Measurements from ENCODE around the gene AMACR. TPM values are rescaled to one million over a fixed set of nuclear protein-coding genes. Genes with fewer than 3 reads are reported as not detected.

Gene AMACR
- total and polyA plus RNA-seq, 2 of the 13 experiments (the other 11 are each of a cell fraction or from before 2014, with no cell fraction given), result 8.9 to 19.7 TPM

DNA sequence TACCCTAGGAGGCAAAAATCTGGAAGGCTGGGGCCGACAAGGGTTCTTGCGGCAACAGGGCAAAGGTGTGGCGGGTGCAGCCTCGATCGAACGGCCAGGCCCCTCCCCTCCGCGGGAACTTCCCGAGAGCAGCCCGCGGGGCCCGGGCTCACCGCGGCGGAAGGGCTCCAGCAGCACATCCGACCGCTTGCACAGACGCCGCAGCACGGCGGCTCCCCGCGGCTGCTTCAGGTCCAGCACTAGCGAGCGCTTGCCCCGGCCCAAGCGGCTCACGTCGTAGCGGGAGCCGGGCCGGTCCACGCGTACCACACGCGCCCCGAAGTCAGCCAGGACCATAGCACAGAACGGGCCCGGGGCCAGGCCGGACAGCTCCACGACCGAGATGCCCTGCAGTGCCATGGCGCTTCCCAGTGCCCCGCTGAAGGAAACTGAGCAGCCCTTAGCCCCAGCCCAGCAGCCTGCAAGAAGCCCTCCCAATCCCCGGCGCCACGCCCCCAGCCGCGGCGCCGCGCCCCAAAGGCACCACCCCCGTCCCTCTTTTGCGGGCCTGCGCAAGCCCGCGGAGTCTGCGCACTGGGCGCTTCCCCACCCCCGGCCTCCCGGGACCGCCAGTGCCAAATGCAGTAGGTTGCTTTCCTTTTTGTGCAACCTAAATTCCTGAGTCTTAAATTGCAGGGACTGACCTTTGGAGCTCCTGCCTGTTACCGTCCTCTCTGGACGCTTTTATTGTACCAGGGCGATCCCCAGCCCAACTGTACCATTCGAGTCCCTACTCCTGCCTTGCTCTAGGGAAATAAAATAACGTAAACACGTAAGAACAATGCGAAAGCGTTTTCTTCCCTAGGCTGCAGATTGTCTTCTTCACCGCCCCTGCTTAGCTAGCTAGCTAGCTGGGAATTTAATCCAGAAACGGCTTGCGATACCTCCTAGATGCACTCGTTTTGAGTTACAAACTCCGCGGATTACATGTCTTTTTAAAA lies at the start of gene AMACR (continued):
- peak; percentile 70 for TF ChIP-seq ZNF883 (CRISPR knock-in tag; IDR thresholded peaks at IDR 0.05; ENCODE audit: not compliant biosample characterization)
- no peak for TF ChIP-seq PRMT3 (CRISPR knock-in tag; IDR thresholded peaks at IDR 0.05; ENCODE audit: borderline replicate concordance, low read depth)
- peak; percentile 26; the same call in 1 of the 2 replicates for TF ChIP-seq SAFB2 (CRISPR knock-in tag; IDR thresholded peaks at IDR 0.05; ENCODE audit: borderline replicate concordance, low read depth)
- no peak for TF ChIP-seq RCOR2 (CRISPR knock-in tag; IDR thresholded peaks at IDR 0.05)
- 0 out of 2 replicates have a peak, but pooled peaks have one; percentile 52 for TF ChIP-seq EED (CRISPR knock-in tag; IDR thresholded peaks at IDR 0.05)
- TF ChIP-seq TOPORS (CRISPR knock-in tag; IDR thresholded peaks at IDR 0.05), result no peak
- no peak for TF ChIP-seq SRSF4 (IDR thresholded peaks at IDR 0.05; ENCODE audit: low read depth, low read length, poor library complexity, severe bottlenecking)
- no peak for TF ChIP-seq SNAPC4 (CRISPR knock-in tag; IDR thresholded peaks at IDR 0.05)
- peak; percentile 96 for TF ChIP-seq ZSCAN21 (CRISPR knock-in tag; IDR thresholded peaks at IDR 0.05; ENCODE audit: borderline replicate concordance)
- no peak for TF ChIP-seq PHF5A (CRISPR knock-in tag; IDR thresholded peaks at IDR 0.05; ENCODE audit: low read depth, unreplicated experiment)
- peak; percentile 98 for TF ChIP-seq HNRNPLL (IDR thresholded peaks at IDR 0.05; ENCODE audit: low read depth, low read length, poor library complexity, severe bottlenecking)
- peak; percentile 77 for TF ChIP-seq KAT8 (CRISPR knock-in tag; IDR thresholded peaks at IDR 0.05)
- TF ChIP-seq TOE1 (CRISPR knock-in tag; IDR thresholded peaks at IDR 0.05), result peak; percentile 75
- no peak for TF ChIP-seq MBNL3 (CRISPR knock-in tag; conservative IDR thresholded peaks at IDR 0.05)
- TF ChIP-seq ZFYVE20 (CRISPR knock-in tag; IDR thresholded peaks at IDR 0.05; ENCODE audit: borderline replicate concordance, low read depth), result 0 out of 2 replicates have a peak, but pooled peaks have one; percentile 68
- TF ChIP-seq, protein P1, sequence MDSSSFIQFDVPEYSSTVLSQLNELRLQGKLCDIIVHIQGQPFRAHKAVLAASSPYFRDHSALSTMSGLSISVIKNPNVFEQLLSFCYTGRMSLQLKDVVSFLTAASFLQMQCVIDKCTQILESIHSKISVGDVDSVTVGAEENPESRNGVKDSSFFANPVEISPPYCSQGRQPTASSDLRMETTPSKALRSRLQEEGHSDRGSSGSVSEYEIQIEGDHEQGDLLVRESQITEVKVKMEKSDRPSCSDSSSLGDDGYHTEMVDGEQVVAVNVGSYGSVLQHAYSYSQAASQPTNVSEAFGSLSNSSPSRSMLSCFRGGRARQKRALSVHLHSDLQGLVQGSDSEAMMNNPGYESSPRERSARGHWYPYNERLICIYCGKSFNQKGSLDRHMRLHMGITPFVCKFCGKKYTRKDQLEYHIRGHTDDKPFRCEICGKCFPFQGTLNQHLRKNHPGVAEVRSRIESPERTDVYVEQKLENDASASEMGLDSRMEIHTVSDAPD (CRISPR knock-in tag; IDR thresholded peaks at IDR 0.05), result no peak
- peak; percentile 80 for TF ChIP-seq ZNF501 (CRISPR knock-in tag; IDR thresholded peaks at IDR 0.05)
- no peak for TF ChIP-seq ZNF432 (CRISPR knock-in tag; IDR thresholded peaks at IDR 0.05; ENCODE audit: borderline replicate concordance)
- 0 out of 2 replicates have a peak, but pooled peaks have one; percentile 48 for TF ChIP-seq HOMEZ (CRISPR knock-in tag; IDR thresholded peaks at IDR 0.05; ENCODE audit: low read depth)
